Neural cell (in vitro differentiated cells): Measurements from ENCODE around the gene INSYN2B.

Source experiments
- CTCF ChIP-seq: fragments of 450-650 bp; IDR thresholded peaks from 2 replicates; pipeline ENCODE4 v1.5.1; 2014; ENCODE audit warnings: antibody characterized with exemption, mild to moderate bottlenecking, moderate library complexity; ENCODE audit not compliant: poor library complexity, severe bottlenecking
- POLR2AphosphoS5 ChIP-seq: IDR thresholded peaks from 2 replicates; pipeline ENCODE4 v1.6.1; 2012
- TAF1 ChIP-seq: IDR thresholded peaks from 2 replicates; pipeline ENCODE4 v1.6.1; 2012; ENCODE audit warnings: low read depth
- TF ChIP-seq, protein P1 (sequence below): IDR thresholded peaks from 2 replicates; pipeline ENCODE4 v1.6.1; 2012; ENCODE audit warnings: borderline replicate concordance

- TF ChIP-seq, protein P1, sequence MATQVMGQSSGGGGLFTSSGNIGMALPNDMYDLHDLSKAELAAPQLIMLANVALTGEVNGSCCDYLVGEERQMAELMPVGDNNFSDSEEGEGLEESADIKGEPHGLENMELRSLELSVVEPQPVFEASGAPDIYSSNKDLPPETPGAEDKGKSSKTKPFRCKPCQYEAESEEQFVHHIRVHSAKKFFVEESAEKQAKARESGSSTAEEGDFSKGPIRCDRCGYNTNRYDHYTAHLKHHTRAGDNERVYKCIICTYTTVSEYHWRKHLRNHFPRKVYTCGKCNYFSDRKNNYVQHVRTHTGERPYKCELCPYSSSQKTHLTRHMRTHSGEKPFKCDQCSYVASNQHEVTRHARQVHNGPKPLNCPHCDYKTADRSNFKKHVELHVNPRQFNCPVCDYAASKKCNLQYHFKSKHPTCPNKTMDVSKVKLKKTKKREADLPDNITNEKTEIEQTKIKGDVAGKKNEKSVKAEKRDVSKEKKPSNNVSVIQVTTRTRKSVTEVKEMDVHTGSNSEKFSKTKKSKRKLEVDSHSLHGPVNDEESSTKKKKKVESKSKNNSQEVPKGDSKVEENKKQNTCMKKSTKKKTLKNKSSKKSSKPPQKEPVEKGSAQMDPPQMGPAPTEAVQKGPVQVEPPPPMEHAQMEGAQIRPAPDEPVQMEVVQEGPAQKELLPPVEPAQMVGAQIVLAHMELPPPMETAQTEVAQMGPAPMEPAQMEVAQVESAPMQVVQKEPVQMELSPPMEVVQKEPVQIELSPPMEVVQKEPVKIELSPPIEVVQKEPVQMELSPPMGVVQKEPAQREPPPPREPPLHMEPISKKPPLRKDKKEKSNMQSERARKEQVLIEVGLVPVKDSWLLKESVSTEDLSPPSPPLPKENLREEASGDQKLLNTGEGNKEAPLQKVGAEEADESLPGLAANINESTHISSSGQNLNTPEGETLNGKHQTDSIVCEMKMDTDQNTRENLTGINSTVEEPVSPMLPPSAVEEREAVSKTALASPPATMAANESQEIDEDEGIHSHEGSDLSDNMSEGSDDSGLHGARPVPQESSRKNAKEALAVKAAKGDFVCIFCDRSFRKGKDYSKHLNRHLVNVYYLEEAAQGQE, result no peak
- no peak for TF ChIP-seq TAF1
- no peak for TF ChIP-seq CTCF
- no peak for TF ChIP-seq POLR2AphosphoS5
Measured at GRCh38 chr5:169904059-169904458, 76.2 kb downstream of the INSYN2B start.
